Bronchial epithelial cell (primary cell): ENCODE measurements around the gene LDLRAD3. TPM values are rescaled to one million over a fixed set of nuclear protein-coding genes. Genes with fewer than 3 reads are reported as not detected.

Experiments used
- DNase-seq: peaks from one replicate; pipeline ENCODE4 v3.0.0-alpha.2; 2010; ENCODE audit warnings: low read depth
- FAIRE-seq: peaks from 2 replicates; lab custom pipeline; 2011; peaks lifted over from hg19 to GRCh38; lab: Jason Lieb, UNC
- H3K27me3 ChIP-seq: 2 replicates; pipeline ENCODE4 v1.5.1; 2011; ENCODE audit warnings: low read length; ENCODE audit not compliant: control insufficient read depth, insufficient read depth
- H3K36me3 ChIP-seq: 2 replicates; pipeline ENCODE4 v1.5.1; 2011; ENCODE audit warnings: low read length; ENCODE audit not compliant: control insufficient read depth, insufficient read depth
- H3K4me3 ChIP-seq: 2 replicates; pipeline ENCODE4 v1.5.1; 2011; ENCODE audit warnings: mild to moderate bottlenecking, low read depth, low read length, control low read depth
- CTCF ChIP-seq: IDR thresholded peaks from 2 replicates; pipeline ENCODE4 v1.5.1; 2011; ENCODE audit warnings: mild to moderate bottlenecking, moderate library complexity, low read length, control low read depth, inconsistent platforms; ENCODE audit not compliant: insufficient read depth, severe bottlenecking
- total RNA-seq: library from RNA; depleted of rRNA; stranded (reverse); fragments of >200 nt; gene quantifications from 2 replicates; pipeline ENCODE4 v1.2.1, GENCODE V29; 2014

The LDLRAD3 gene
- total RNA-seq, 1 donor from 2014 or later: 4.7 TPM

- TF ChIP-seq CTCF: no peak
- DNase-seq: no peak
- Histone ChIP-seq H3K4me3 (no peak overlapping the region), H3K27me3 (no peaks in the 10 kb centered on the region), H3K36me3 (no peaks in the 10 kb centered on the region)
- no peak for FAIRE-seq
Measured at GRCh38 chr11:36026315-36026968, 82.6 kb downstream of the LDLRAD3 start.

- Histone ChIP-seq H3K4me3 (no peak overlapping the region), H3K36me3 (no peaks in the 10 kb centered on the region), H3K27me3 (no peaks in the 10 kb centered on the region)
- TF ChIP-seq CTCF: no peak
- DNase-seq (no peak), FAIRE-seq (no peak)
Measured at GRCh38 chr11:36027731-36028130, 83.9 kb downstream of the LDLRAD3 start.

GRCh38 chr11:36029616-36030015, 85.8 kb downstream of the LDLRAD3 start:
- Histone ChIP-seq H3K4me3 (no peak overlapping the region), H3K27me3 (no peaks in the 10 kb centered on the region), H3K36me3 (no peaks in the 10 kb centered on the region)
- FAIRE-seq (no peak), DNase-seq (no peak)
- no peak for TF ChIP-seq CTCF

GRCh38 chr11:36030731-36031281, 86.9 kb downstream of the LDLRAD3 start:
- no peaks in the 10 kb centered on the region for H3K27me3 ChIP-seq
- no peak for TF ChIP-seq CTCF
- DNase-seq (no peak), FAIRE-seq (no peak)
- H3K4me3 ChIP-seq: no peak overlapping the region
- no peaks in the 10 kb centered on the region for H3K36me3 ChIP-seq

- no peak for FAIRE-seq
- H3K27me3 ChIP-seq: no peaks in the 10 kb centered on the region
Measured at GRCh38 chr11:36033082-36033751, 89.4 kb downstream of the LDLRAD3 start.

More at GRCh38 chr11:36033082-36033751, 89.4 kb downstream of the LDLRAD3 start:
- TF ChIP-seq CTCF: no peak
- H3K4me3 ChIP-seq: no peak overlapping the region
- no peak for DNase-seq
- H3K36me3 ChIP-seq: no peaks in the 10 kb centered on the region
